GM12865 (cell line): Measurements from ENCODE around the gene MAGI1.

Source experiments
- DNase-seq: peaks from one replicate; pipeline ENCODE4 v3.0.0; 2010; ENCODE audit warnings: low read depth
- H3K4me3 ChIP-seq: 2 replicates; pipeline ENCODE4 v1.5.1; 2011; ENCODE audit warnings: mild to moderate bottlenecking, low read depth, low read length, control low read depth
- CTCF ChIP-seq: IDR thresholded peaks from 2 replicates; pipeline ENCODE4 v1.5.1; 2011; ENCODE audit warnings: low read length, control low read depth, low read depth, inconsistent platforms; ENCODE audit not compliant: insufficient read depth; ENCODE audit errors: missing control alignments

The MAGI1 gene

GRCh38 chr3:65979162-65979561 is 59.6 kb downstream of the MAGI1 start:
- no peak for TF ChIP-seq CTCF
- no peak for DNase-seq
- no peak overlapping the region for H3K4me3 ChIP-seq

GRCh38 chr3:65978116-65978515 is 60.6 kb downstream of the MAGI1 start:
- no peak for DNase-seq
- H3K4me3 ChIP-seq: no peak overlapping the region
- no peak for TF ChIP-seq CTCF

GRCh38 chr3:65975032-65975431 is 63.7 kb downstream of the MAGI1 start:
- no peak overlapping the region for H3K4me3 ChIP-seq
- DNase-seq: no peak
- no peak for TF ChIP-seq CTCF

- no peak overlapping the region for H3K4me3 ChIP-seq
- peak; percentile 11 for TF ChIP-seq CTCF
- DNase-seq: peak; percentile 26
These were observed 64.2 kb downstream of the MAGI1 start for GRCh38 chr3:65974509-65974908.

- no peak overlapping the region for H3K4me3 ChIP-seq
- DNase-seq: no peak
- TF ChIP-seq CTCF: no peak
These were observed 66.0 kb downstream of the MAGI1 start for GRCh38 chr3:65972765-65973164.

- no peak for DNase-seq
- TF ChIP-seq CTCF: no peak
- no peak overlapping the region for H3K4me3 ChIP-seq
These were observed 67.1 kb downstream of the MAGI1 start for GRCh38 chr3:65971293-65972252.
